Mammary epithelial cell (primary cell): Measurements from ENCODE around the gene MOB3B.

ENCODE experiments used
- EZH2 ChIP-seq: IDR thresholded peaks from 2 replicates; pipeline ENCODE4 v1.6.1; 2012; ENCODE audit warnings: low read length, inconsistent platforms, borderline replicate concordance
- TF ChIP-seq, protein P1 (sequence below), 2 donors: IDR thresholded peaks in 1 of 2; conservative IDR thresholded peaks in 1 of 2; 2 replicates each; pipeline ENCODE4 v1.5.1; 2011 to 2012; ENCODE audit warnings: inconsistent platforms in 2 of 2, low read length in 2 of 2, mild to moderate bottlenecking in 2 of 2, control low read depth in 1 of 2, low read depth in 1 of 2; ENCODE audit not compliant: insufficient read depth in 1 of 2; ENCODE audit errors: extremely low read depth in 1 of 2

- TF ChIP-seq, protein P1, sequence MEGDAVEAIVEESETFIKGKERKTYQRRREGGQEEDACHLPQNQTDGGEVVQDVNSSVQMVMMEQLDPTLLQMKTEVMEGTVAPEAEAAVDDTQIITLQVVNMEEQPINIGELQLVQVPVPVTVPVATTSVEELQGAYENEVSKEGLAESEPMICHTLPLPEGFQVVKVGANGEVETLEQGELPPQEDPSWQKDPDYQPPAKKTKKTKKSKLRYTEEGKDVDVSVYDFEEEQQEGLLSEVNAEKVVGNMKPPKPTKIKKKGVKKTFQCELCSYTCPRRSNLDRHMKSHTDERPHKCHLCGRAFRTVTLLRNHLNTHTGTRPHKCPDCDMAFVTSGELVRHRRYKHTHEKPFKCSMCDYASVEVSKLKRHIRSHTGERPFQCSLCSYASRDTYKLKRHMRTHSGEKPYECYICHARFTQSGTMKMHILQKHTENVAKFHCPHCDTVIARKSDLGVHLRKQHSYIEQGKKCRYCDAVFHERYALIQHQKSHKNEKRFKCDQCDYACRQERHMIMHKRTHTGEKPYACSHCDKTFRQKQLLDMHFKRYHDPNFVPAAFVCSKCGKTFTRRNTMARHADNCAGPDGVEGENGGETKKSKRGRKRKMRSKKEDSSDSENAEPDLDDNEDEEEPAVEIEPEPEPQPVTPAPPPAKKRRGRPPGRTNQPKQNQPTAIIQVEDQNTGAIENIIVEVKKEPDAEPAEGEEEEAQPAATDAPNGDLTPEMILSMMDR (conservative IDR thresholded peaks at IDR 0.05 in 1 of 2, IDR thresholded peaks at IDR 0.05 in 1 of 2; ENCODE audit: extremely low read depth in 1 of 2, insufficient read depth in 1 of 2, low read depth in 1 of 2, low read length in 2 of 2), result no peak
- no peak for TF ChIP-seq EZH2
Observed at GRCh38 chr9:27441741-27442070, 87.9 kb downstream of the MOB3B start.
